GM23338 (cell line): ENCODE results near the gene SLC1A4. TPM values are rescaled to one million over a fixed set of nuclear protein-coding genes. Genes with fewer than 3 reads are reported as not detected.

ENCODE experiments used
- ATAC-seq: fragments of 200-7000 bp; cut with Tn5 transposase; 3 replicates; pipeline ENCODE4 v1.9.1; 2020
- DNase-seq: peaks from one replicate; pipeline ENCODE4 v3.0.0-alpha.2; 2015; ENCODE audit warnings: low spot score
- H2AFZ ChIP-seq: fragments of 200-600 bp; sonication (generic); 2 replicates; pipeline ENCODE4 v1.8.0; 2016; ENCODE audit warnings: antibody characterized with exemption, mild to moderate bottlenecking, moderate library complexity
- H3F3A ChIP-seq: fragments of 200-600 bp; sonication (generic); replicated peaks from 2 replicates; pipeline ENCODE4 v1.8.0; 2017; ENCODE audit warnings: antibody characterized with exemption, mixed run types, low read depth
- H3K27ac ChIP-seq: fragments of 200-600 bp; sonication (generic); 2 replicates; pipeline ENCODE4 v1.6.1; 2016; ENCODE audit warnings: low read depth
- H3K27me3 ChIP-seq: fragments of 200-600 bp; sonication (generic); 2 replicates; pipeline ENCODE4 v1.8.0; 2016; ENCODE audit warnings: mild to moderate bottlenecking, mixed run types, moderate library complexity; ENCODE audit not compliant: insufficient read depth
- H3K36me3 ChIP-seq: fragments of 200-600 bp; sonication (generic); 2 replicates; pipeline ENCODE4 v1.8.0; 2016; ENCODE audit warnings: mild to moderate bottlenecking; ENCODE audit not compliant: insufficient read depth
- H3K4me1 ChIP-seq: fragments of 200-600 bp; sonication (generic); 2 replicates; pipeline ENCODE4 v1.8.0; 2016; ENCODE audit warnings: mild to moderate bottlenecking, moderate library complexity; ENCODE audit not compliant: insufficient read depth
- H3K4me2 ChIP-seq: fragments of 200-600 bp; sonication (generic); 2 replicates; pipeline ENCODE4 v1.7.1; 2017; ENCODE audit warnings: mixed run types
- H3K4me3 ChIP-seq: fragments of 200-600 bp; sonication (generic); 2 replicates; pipeline ENCODE4 v1.6.1; 2016; ENCODE audit warnings: mixed run types
- H3K79me2 ChIP-seq: fragments of 200-600 bp; sonication (generic); replicated peaks from 2 replicates; pipeline ENCODE4 v1.8.0; 2017; ENCODE audit warnings: mild to moderate bottlenecking; ENCODE audit not compliant: insufficient read depth
- H3K9me2 ChIP-seq: fragments of 200-600 bp; sonication (generic); 2 replicates; pipeline ENCODE4 v1.8.0; 2017; ENCODE audit not compliant: insufficient read depth
- H4K20me1 ChIP-seq: fragments of 200-600 bp; sonication (generic); replicated peaks from 2 replicates; pipeline ENCODE4 v1.8.0; 2017; ENCODE audit warnings: mild to moderate bottlenecking; ENCODE audit not compliant: insufficient read depth
- H3K27ac Mint-ChIP-seq: 2 replicates; pipeline ENCODE4 v1.8.0; 2020; ENCODE audit warnings: inconsistent platforms, mild to moderate bottlenecking, moderate library complexity, mixed read lengths
- H3K27me3 Mint-ChIP-seq: 3 replicates; pipeline ENCODE4 v1.8.0; 2022; ENCODE audit warnings: low read depth, mild to moderate bottlenecking, moderate library complexity, mixed read lengths, inconsistent platforms; ENCODE audit not compliant: insufficient read depth, poor library complexity
- H3K36me3 Mint-ChIP-seq: 3 replicates; pipeline ENCODE4 v1.8.0; 2021; ENCODE audit warnings: low read depth, mild to moderate bottlenecking, inconsistent platforms, moderate library complexity, mixed read lengths
- H3K4me1 Mint-ChIP-seq: 3 replicates; pipeline ENCODE4 v1.8.0; 2020; ENCODE audit warnings: mild to moderate bottlenecking, inconsistent platforms, mixed read lengths
- H3K4me3 Mint-ChIP-seq: 3 replicates; pipeline ENCODE4 v1.8.0; 2021; ENCODE audit warnings: moderate library complexity, mild to moderate bottlenecking, inconsistent platforms, mixed read lengths
- H3K9me3 Mint-ChIP-seq: 3 replicates; pipeline ENCODE4 v1.8.0; 2020; ENCODE audit warnings: moderate library complexity, mild to moderate bottlenecking, inconsistent platforms, mixed read lengths
- ETS1 ChIP-seq: IDR thresholded peaks from 2 replicates; pipeline ENCODE4 v1.6.1; 2016; ENCODE audit warnings: antibody characterized with exemption
- JUNB ChIP-seq: IDR thresholded peaks from one replicate; pipeline ENCODE4 v1.6.1; 2016; ENCODE audit warnings: antibody characterized with exemption; ENCODE audit not compliant: unreplicated experiment
- NANOG ChIP-seq: IDR thresholded peaks from 2 replicates; pipeline ENCODE4 v1.6.1; 2016; ENCODE audit warnings: antibody characterized with exemption, borderline replicate concordance
- REST ChIP-seq: IDR thresholded peaks from one replicate; pipeline ENCODE4 v1.6.1; 2018; ENCODE audit warnings: antibody characterized with exemption; ENCODE audit not compliant: unreplicated experiment
- ZNF331 ChIP-seq: fragments of 250-450 bp; sonication (Bioruptor Pico); IDR thresholded peaks from 2 replicates; pipeline ENCODE4 v1.5.0; 2020; ENCODE audit warnings: low read depth, mild to moderate bottlenecking, moderate library complexity
- polyA plus RNA-seq: library from polyadenylated mRNA; unstranded; fragments of >200 nt; fragmentation: Nextera tagmentation; extraction: Ambion mirVana; gene quantifications from 2 replicates; pipeline ENCODE4 v1.2.1, GENCODE V29; 2016
- total RNA-seq: library from RNA; depleted of rRNA; stranded (reverse); fragments of >200 nt; shearing (Covaris generic); gene quantifications from 2 replicates; pipeline ENCODE4 v1.2.3, GENCODE V29; 2014

SLC1A4 gene
- total and polyA plus RNA-seq, 2 experiments from 2014 or later, result 1.3 to 2.7 TPM

- TF ChIP-seq ETS1, result no peak
- TF ChIP-seq REST, result no peak
Observed at GRCh38 chr2:65057391-65058052, 68.3 kb downstream of the SLC1A4 start (continued).

GRCh38 chr2:65059071-65059470, 69.9 kb downstream of the SLC1A4 start:
- 0 out of 2 replicates have a peak overlapping the region, but pooled peaks have one; percentile 38 for H3K4me2 ChIP-seq

More at GRCh38 chr2:65059071-65059470, 69.9 kb downstream of the SLC1A4 start:
- H3K9me3 Mint-ChIP-seq, result no peaks in the 10 kb centered on the region
- ATAC-seq, result no peak
- TF ChIP-seq NANOG (no peak), ZNF331 (CRISPR knock-in tag) (no peak), JUNB (no peak), REST (no peak)
- no peak overlapping the region for H3K4me3 ChIP-seq
- no peaks in the 10 kb centered on the region for H3F3A ChIP-seq
- no peaks in the 10 kb centered on the region for H3K27me3 ChIP-seq
- no peak overlapping the region for H3K27ac Mint-ChIP-seq
- peaks cover 27% of the 10 kb centered on the region for H4K20me1 ChIP-seq
- peaks cover 13% of the 10 kb centered on the region; the same call in 2 of the 3 replicates for H3K36me3 Mint-ChIP-seq
- H3K9me2 ChIP-seq, result no peaks in the 10 kb centered on the region
- no peak overlapping the region; the same call in 2 of the 3 replicates for H3K4me3 Mint-ChIP-seq
- H3K4me1 ChIP-seq, result peaks cover 14% of the 10 kb centered on the region
- no peaks in the 10 kb centered on the region for H3K36me3 ChIP-seq
- no peak overlapping the region for H2AFZ ChIP-seq
- H3K27ac ChIP-seq, result no peak overlapping the region
- peaks cover 9% of the 10 kb centered on the region for H3K27me3 Mint-ChIP-seq
- H3K79me2 ChIP-seq, result peaks cover 82% of the 10 kb centered on the region
- H3K4me1 Mint-ChIP-seq, result peaks cover 41% of the 10 kb centered on the region
- no peak for DNase-seq
